K562 treated with DMSO at 1 percent for 24 hours (cell line): ENCODE results near the gene RACGAP1. TPM values are rescaled to one million over a fixed set of nuclear protein-coding genes. Genes with fewer than 3 reads are reported as not detected.

Experiments
- total RNA-seq: library from RNA; unstranded; fragments of 300-600 nt; gene quantifications from 2 replicates; pipeline ENCODE4 v1.2.3, GENCODE V29; 2022; ENCODE audit warnings: low read depth; ENCODE audit not compliant: insufficient read depth

The RACGAP1 gene, protein sequence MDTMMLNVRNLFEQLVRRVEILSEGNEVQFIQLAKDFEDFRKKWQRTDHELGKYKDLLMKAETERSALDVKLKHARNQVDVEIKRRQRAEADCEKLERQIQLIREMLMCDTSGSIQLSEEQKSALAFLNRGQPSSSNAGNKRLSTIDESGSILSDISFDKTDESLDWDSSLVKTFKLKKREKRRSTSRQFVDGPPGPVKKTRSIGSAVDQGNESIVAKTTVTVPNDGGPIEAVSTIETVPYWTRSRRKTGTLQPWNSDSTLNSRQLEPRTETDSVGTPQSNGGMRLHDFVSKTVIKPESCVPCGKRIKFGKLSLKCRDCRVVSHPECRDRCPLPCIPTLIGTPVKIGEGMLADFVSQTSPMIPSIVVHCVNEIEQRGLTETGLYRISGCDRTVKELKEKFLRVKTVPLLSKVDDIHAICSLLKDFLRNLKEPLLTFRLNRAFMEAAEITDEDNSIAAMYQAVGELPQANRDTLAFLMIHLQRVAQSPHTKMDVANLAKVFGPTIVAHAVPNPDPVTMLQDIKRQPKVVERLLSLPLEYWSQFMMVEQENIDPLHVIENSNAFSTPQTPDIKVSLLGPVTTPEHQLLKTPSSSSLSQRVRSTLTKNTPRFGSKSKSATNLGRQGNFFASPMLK
- total RNA-seq: 74.2 and 79.0 TPM in 2 replicates

DNA sequence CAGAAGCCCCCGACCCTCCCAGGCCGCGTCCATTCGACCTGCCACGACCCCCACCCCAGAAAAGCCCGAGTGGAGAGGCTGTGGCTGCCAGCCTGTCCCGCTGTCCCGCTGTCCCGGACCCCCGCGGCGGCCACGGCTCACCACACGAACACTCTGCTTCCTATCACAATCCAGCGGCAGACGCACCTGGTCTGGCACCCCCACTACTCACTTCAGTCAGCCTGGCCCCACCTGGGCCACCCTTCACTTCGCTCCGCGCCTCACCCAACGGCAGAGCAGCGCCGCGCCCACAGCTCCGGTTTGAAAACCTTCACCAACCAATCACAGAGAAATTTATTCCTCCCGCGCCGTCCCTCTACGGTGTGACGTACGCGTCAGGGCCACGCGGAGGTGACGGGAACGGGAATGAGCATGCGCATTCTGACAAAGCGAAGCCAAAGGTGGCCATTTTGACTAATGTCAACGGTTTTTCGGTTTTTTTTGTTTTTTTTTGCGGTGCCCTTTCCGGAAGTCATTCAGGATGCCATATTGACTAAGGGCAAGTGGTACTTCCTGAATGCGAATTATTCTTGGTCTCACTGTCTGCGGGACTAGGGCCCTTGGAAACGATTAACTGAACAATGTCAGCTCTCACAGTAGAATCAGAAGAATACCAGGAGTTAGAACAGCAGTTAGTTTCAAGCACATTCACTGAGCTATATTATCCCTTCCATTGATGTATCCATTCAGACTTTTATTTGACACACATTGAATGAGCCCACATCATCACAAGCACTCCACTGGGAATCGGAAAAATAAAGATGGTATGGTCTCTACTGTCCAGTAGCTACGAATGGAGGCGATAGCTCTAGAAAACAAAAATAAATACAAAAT lies at the start of gene RACGAP1:
RACGAP1 (minus strand) TSS at position 308 of the 873 bp plus-strand sequence. CDS start 8,779 bp downstream, outside the sequence.

GRCh38 chr12:50057000-50057841 lies 31.9 kb upstream of the RACGAP1 start, which contains the start of gene ASIC1:
TSS of gene ASIC1 (plus strand) at chr12:50057596. CDS start at chr12:50058767, 1,171 bp downstream.

DNA sequence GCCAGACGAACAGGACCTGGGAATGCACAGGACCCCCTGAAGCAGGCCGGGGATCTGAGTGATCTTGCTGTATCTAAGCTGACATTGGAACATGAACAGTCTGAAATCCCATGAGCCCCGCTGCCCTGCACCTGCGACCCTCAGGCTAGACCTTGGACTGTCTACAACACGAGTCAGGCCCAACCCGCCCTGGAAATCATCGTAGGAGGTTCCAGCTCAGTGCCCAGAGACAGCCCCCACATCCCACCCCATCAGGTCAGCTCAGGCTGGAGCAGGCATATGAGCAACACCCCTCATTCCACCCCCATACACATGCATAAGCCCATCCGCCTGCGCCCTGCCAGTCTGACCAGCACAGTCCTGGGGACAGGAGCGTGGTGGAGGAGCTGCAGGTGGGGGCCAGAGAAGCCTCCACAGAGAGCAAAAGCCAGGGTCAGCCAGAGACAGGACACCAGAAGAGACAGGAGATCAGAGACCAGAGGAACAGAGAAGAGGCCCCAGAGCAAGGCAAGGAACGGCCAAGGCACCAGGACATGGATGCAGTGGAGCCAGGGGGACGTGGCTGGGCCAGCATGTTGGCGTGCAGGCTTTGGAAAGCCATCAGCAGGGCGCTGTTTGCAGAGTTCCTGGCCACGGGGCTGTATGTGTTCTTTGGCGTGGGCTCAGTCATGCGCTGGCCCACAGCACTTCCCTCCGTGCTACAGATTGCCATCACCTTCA lies 52.5 kb downstream of the RACGAP1 start, which contains the start of gene AQP6:
AQP6 (plus strand) TSS at position 307 of the 720 bp plus-strand sequence; CDS start at position 534, 227 bp downstream.

GRCh38 chr12:49961111-49961922 lies 64.0 kb downstream of the RACGAP1 start, which contains the start of gene AQP5:
TSS of gene AQP5 (plus strand) at chr12:49961872. CDS start at chr12:49962018, 146 bp downstream.

DNA sequence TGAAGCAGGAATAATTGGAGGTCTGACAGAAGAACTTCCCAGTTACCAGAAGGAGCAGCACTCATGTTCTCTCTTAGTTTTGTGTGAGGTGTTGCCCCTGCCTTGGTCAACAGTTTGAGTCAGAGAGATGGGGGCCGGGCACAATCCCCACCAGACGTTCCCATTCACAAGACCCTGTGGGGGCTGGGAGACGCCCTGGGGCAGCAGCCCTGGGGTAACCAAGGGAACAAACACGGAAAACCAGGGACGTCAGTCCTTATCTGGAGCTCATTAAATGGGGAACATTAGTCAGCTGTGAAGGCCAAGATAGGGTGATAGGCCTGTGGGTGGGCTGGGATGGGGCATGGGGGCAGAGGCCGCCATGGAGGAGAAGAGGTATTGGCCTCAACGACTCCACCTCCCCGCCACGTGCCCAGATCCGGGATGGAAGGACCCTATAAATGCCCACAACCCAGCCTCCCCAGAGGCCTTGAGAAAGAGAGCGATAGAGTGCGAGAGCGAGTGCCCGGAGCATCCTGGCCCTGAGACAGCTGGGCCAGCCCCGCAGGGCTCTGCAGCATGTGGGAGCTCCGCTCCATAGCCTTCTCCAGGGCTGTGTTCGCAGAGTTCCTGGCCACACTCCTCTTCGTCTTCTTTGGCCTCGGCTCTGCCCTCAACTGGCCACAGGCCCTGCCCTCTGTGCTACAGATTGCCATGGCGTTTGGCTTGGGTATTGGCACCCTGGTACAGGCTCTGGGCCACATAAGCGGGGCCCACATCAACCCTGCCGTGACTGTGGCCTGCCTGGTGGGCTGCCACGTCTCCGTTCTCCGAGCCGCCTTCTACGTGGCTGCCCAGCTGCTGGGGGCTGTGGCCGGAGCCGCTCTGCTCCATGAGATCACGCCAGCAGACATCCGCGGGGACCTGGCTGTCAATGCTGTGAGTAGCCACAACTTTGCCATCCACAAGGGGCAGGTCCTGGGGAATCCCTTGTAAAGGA lies 74.7 kb downstream of the RACGAP1 start, which contains the start of gene AQP2:
AQP2 (plus strand) TSS at position 465 of the 979 bp plus-strand sequence; CDS start at position 559, 94 bp downstream.

Other genes with a start within 250 kb of the RACGAP1 start
- 20.8 and 21.1 TPM in 2 replicates for gene NCKAP5L, start 197.1 kb downstream of the RACGAP1 start, total RNA-seq
- 7.1 and 8.0 TPM in 2 replicates for gene BCDIN3D, start 182.4 kb downstream of the RACGAP1 start, total RNA-seq
- 0.15 and 0.16 TPM in 2 replicates for gene FAIM2, start 121.6 kb downstream of the RACGAP1 start, total RNA-seq
- not detected in 2 replicates for gene AQP2, start 74.8 kb downstream of the RACGAP1 start, total RNA-seq
- gene AQP5, start 63.6 kb downstream of the RACGAP1 start, total RNA-seq: not detected in 2 replicates
- 0.41 TPM in 1 of 2 replicates, not detected in the other for gene AQP6, start 52.5 kb downstream of the RACGAP1 start, total RNA-seq
- gene ASIC1, start 32.1 kb upstream of the RACGAP1 start, total RNA-seq: 1.00 and 1.5 TPM in 2 replicates
- 72.7 and 74.2 TPM in 2 replicates for gene SMARCD1, start 59.8 kb upstream of the RACGAP1 start, total RNA-seq
- gene GPD1, start 78.5 kb upstream of the RACGAP1 start, total RNA-seq: 0.23 TPM in 1 of 2 replicates, not detected in the other
- gene COX14, start 86.7 kb upstream of the RACGAP1 start, total RNA-seq: 52.5 and 65.7 TPM in 2 replicates
- gene CERS5, start 141.9 kb upstream of the RACGAP1 start, total RNA-seq: 21.7 and 25.7 TPM in 2 replicates